ENCODE measurements around the gene LRBA. TPM values are rescaled to one million over a fixed set of nuclear protein-coding genes. Genes with fewer than 3 reads are reported as not detected.

The LRBA gene
- total RNA-seq, 1 donor from 2014 or later = 93.1 TPM

GRCh38 chr4:150369434-150370380, 645.4 kb downstream of the LRBA start:
- no peak for DNase-seq (ENCODE audit: low spot score)

DNA sequence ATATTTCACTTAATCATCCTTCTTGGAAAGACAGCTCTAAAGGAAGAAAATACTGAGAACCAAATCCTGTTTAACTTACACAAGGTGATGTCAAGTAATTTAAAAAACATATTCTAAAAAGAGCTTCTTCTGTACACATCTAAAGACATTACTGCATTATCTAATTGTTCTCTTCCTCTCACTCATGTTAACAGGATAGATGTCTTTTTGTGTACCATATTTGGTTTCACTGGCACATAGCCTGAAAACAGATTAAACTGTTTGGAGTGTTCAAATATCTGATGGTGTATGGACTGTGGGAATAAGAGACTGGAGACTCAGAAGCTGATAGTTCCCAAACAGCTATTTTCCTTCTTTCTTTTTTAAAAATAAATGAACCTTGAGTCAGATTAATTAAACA, 646.4 kb downstream of the LRBA start:
- DNase-seq (ENCODE audit: low spot score) = no peak

DNA sequence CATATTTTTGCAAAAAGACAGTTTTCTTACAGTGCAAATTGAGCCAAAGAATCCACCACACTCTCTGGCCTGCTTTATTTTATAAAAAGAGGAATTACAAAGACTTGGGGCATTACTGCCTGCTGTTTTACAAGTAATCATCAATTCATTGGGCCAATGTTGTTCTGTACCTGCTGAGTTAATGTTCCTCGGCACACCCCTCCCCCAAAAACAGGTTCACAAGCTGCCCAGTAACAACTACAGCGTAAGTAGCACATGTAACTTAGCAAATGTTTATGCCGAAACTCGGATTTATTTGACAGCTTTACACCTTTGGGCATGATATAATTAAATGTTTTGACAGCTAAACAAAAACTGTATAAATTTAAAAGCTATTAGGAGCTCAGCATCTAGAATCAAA, 647.8 kb downstream of the LRBA start:
- DNase-seq (ENCODE audit: low spot score) = no peak

DNA sequence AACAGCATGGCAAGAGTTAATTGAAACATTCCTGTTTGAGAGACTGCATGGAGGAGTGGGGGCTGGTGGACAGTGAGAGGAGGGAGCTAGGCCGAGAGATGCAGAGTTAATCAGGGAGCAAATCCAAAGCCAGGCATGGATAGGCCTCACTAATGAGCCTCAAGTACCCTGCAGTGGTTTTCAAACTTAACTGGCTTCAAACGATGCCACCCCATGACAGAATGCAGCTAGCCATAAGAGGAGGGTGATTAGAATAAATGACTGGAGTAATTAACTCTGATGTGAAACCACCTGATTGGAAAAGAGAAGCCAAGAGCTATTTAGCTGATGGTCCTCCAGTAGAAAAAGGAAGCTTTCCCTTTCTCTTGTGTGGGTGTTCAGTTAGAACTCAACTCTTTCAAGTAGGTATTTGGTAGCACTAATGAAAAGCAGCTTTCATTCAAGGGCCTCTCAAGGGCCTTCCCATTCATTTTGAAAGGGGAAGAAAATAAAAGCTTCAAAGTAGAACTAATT, 648.5 kb downstream of the LRBA start:
- no peak for DNase-seq (ENCODE audit: low spot score)

- DNase-seq (ENCODE audit: low spot score) = no peak
Observed at GRCh38 chr4:150363721-150364688, 651.1 kb downstream of the LRBA start.

GRCh38 chr4:150358691-150359090, 656.4 kb downstream of the LRBA start:
- no peak for DNase-seq (ENCODE audit: low spot score)

GRCh38 chr4:150357829-150358228, 657.3 kb downstream of the LRBA start:
- no peak for DNase-seq (ENCODE audit: low spot score)

- no peak for DNase-seq (ENCODE audit: low spot score)
Observed at GRCh38 chr4:150355858-150356455, 659.1 kb downstream of the LRBA start.

GRCh38 chr4:150355418-150355817, 659.7 kb downstream of the LRBA start:
- DNase-seq (ENCODE audit: low spot score) = no peak

DNA sequence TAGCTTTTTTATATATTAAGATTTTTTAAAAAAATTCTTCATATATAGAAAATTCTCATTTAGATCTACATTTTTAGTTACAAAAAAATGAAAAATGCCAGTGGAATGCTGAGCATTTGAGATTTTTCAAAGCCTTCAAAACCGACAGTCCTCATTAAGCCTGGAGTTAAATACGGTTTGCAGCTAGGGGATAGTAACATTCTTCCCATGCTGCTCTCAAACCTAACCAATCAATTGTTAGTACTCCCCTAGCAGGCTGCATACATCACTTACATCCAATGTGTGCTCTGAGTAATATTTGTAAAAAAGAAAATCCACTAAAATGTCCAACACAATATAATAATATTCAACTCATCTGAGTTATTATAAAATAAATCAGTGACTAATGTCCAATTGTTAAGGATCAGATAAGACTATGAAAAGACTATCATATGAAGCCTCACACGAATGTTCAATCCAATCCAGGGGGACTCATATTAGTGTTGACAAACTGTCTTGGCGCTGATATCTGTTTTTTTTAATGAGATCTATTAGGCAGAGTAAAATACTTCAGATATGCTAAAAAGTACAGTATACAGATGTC, 660.8 kb downstream of the LRBA start:
- DNase-seq (ENCODE audit: low spot score) = no peak

DNA sequence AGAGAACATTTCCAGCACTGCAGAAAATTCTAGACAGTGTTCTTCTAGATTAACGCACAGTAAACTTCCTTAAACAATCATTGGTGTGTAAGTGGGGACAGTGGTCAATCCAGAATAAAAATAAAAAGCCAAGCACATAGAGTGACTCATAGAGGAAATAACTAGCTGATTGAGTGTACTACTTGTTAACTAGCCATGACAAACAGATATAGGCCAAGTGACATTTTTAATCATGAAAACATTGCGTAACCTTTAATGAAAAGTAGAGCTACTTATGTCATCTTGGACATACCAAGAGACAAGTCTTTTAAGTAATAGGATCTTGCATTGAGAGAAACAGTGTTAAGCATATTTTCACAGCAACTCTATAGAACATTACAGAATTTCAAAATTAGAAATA, 667.0 kb downstream of the LRBA start:
- no peak for DNase-seq (ENCODE audit: low spot score)

GRCh38 chr4:150345207-150345744, 669.8 kb downstream of the LRBA start:
- no peak for DNase-seq (ENCODE audit: low spot score)

- no peak for DNase-seq (ENCODE audit: low spot score)
Observed at GRCh38 chr4:150343796-150344195, 671.3 kb downstream of the LRBA start.

GRCh38 chr4:150342945-150343344, 672.1 kb downstream of the LRBA start:
- DNase-seq (ENCODE audit: low spot score) = no peak

- DNase-seq (ENCODE audit: low spot score) = no peak
Observed at GRCh38 chr4:150337734-150338133, 677.4 kb downstream of the LRBA start.

GRCh38 chr4:150336676-150337412, 678.2 kb downstream of the LRBA start:
- DNase-seq (ENCODE audit: low spot score) = no peak

DNA sequence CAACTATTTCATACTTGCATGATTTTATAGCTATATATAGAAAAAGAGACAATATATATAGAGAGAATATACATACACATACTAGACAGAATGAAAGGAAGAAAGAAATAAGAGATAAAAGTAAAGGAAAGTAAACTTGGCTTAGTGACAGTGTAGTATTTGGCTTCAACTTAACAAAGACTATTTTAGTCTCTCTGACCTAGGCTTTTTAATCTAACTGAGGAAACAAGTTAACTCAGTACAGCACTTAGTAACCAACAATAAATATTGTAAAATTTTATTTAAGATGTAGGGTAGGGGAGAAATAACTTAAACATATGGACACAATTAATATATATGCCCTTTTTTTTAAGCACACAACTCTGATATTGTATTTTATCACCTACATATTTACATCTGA, 682.1 kb downstream of the LRBA start:
- no peak for DNase-seq (ENCODE audit: low spot score)

GRCh38 chr4:150332086-150332485, 683.0 kb downstream of the LRBA start:
- DNase-seq (ENCODE audit: low spot score) = no peak

- DNase-seq (ENCODE audit: low spot score) = no peak
Observed at GRCh38 chr4:150329373-150329772, 685.7 kb downstream of the LRBA start.

GRCh38 chr4:150328496-150328895, 686.6 kb downstream of the LRBA start:
- DNase-seq (ENCODE audit: low spot score) = no peak
